DND-41 (cell line): ENCODE measurements around the gene ZNF592.

Experiments
- CTCF ChIP-seq: IDR thresholded peaks from 2 replicates; pipeline ENCODE4 v1.5.1; 2012; ENCODE audit warnings: borderline replicate concordance, low read length, moderate library complexity, mild to moderate bottlenecking; ENCODE audit not compliant: poor library complexity, severe bottlenecking; ENCODE audit errors: extremely low read depth
- EZH2 ChIP-seq: IDR thresholded peaks from 3 replicates; pipeline ENCODE4 v1.6.1; 2012; ENCODE audit warnings: borderline replicate concordance, low read depth, mild to moderate bottlenecking, moderate library complexity, low read length, inconsistent platforms; ENCODE audit not compliant: severe bottlenecking

- TF ChIP-seq CTCF (no peak), EZH2 (no peak)
These were observed 23.3 kb upstream of the ZNF592 start for GRCh38 chr15:84725001-84725491.
